GM23338 (cell line): ENCODE measurements around the gene MADCAM1. TPM values are rescaled to one million over a fixed set of nuclear protein-coding genes. Genes with fewer than 3 reads are reported as not detected.

Source experiments
- ATAC-seq: fragments of 200-7000 bp; cut with Tn5 transposase; 3 replicates; pipeline ENCODE4 v1.9.1; 2020
- DNase-seq: peaks from one replicate; pipeline ENCODE4 v3.0.0-alpha.2; 2015; ENCODE audit warnings: low spot score
- H2AFZ ChIP-seq: fragments of 200-600 bp; sonication (generic); 2 replicates; pipeline ENCODE4 v1.8.0; 2016; ENCODE audit warnings: antibody characterized with exemption, mild to moderate bottlenecking, moderate library complexity
- H3F3A ChIP-seq: fragments of 200-600 bp; sonication (generic); replicated peaks from 2 replicates; pipeline ENCODE4 v1.8.0; 2017; ENCODE audit warnings: antibody characterized with exemption, mixed run types, low read depth
- H3K27ac ChIP-seq: fragments of 200-600 bp; sonication (generic); 2 replicates; pipeline ENCODE4 v1.6.1; 2016; ENCODE audit warnings: low read depth
- H3K27me3 ChIP-seq: fragments of 200-600 bp; sonication (generic); 2 replicates; pipeline ENCODE4 v1.8.0; 2016; ENCODE audit warnings: mild to moderate bottlenecking, mixed run types, moderate library complexity; ENCODE audit not compliant: insufficient read depth
- H3K36me3 ChIP-seq: fragments of 200-600 bp; sonication (generic); 2 replicates; pipeline ENCODE4 v1.8.0; 2016; ENCODE audit warnings: mild to moderate bottlenecking; ENCODE audit not compliant: insufficient read depth
- H3K4me1 ChIP-seq: fragments of 200-600 bp; sonication (generic); 2 replicates; pipeline ENCODE4 v1.8.0; 2016; ENCODE audit warnings: mild to moderate bottlenecking, moderate library complexity; ENCODE audit not compliant: insufficient read depth
- H3K4me2 ChIP-seq: fragments of 200-600 bp; sonication (generic); 2 replicates; pipeline ENCODE4 v1.7.1; 2017; ENCODE audit warnings: mixed run types
- H3K4me3 ChIP-seq: fragments of 200-600 bp; sonication (generic); 2 replicates; pipeline ENCODE4 v1.6.1; 2016; ENCODE audit warnings: mixed run types
- H3K79me2 ChIP-seq: fragments of 200-600 bp; sonication (generic); replicated peaks from 2 replicates; pipeline ENCODE4 v1.8.0; 2017; ENCODE audit warnings: mild to moderate bottlenecking; ENCODE audit not compliant: insufficient read depth
- H3K9me2 ChIP-seq: fragments of 200-600 bp; sonication (generic); 2 replicates; pipeline ENCODE4 v1.8.0; 2017; ENCODE audit not compliant: insufficient read depth
- H4K20me1 ChIP-seq: fragments of 200-600 bp; sonication (generic); replicated peaks from 2 replicates; pipeline ENCODE4 v1.8.0; 2017; ENCODE audit warnings: mild to moderate bottlenecking; ENCODE audit not compliant: insufficient read depth
- H3K27ac Mint-ChIP-seq: 2 replicates; pipeline ENCODE4 v1.8.0; 2020; ENCODE audit warnings: inconsistent platforms, mild to moderate bottlenecking, moderate library complexity, mixed read lengths
- H3K27me3 Mint-ChIP-seq: 3 replicates; pipeline ENCODE4 v1.8.0; 2022; ENCODE audit warnings: low read depth, mild to moderate bottlenecking, moderate library complexity, mixed read lengths, inconsistent platforms; ENCODE audit not compliant: insufficient read depth, poor library complexity
- H3K36me3 Mint-ChIP-seq: 3 replicates; pipeline ENCODE4 v1.8.0; 2021; ENCODE audit warnings: low read depth, mild to moderate bottlenecking, inconsistent platforms, moderate library complexity, mixed read lengths
- H3K4me1 Mint-ChIP-seq: 3 replicates; pipeline ENCODE4 v1.8.0; 2020; ENCODE audit warnings: mild to moderate bottlenecking, inconsistent platforms, mixed read lengths
- H3K4me3 Mint-ChIP-seq: 3 replicates; pipeline ENCODE4 v1.8.0; 2021; ENCODE audit warnings: moderate library complexity, mild to moderate bottlenecking, inconsistent platforms, mixed read lengths
- H3K9me3 Mint-ChIP-seq: 3 replicates; pipeline ENCODE4 v1.8.0; 2020; ENCODE audit warnings: moderate library complexity, mild to moderate bottlenecking, inconsistent platforms, mixed read lengths
- CREB1 ChIP-seq: fragments of 250-450 bp; sonication (Bioruptor Pico); IDR thresholded peaks from 2 replicates; pipeline ENCODE4 v1.5.0; 2020; ENCODE audit warnings: low read depth, mild to moderate bottlenecking, moderate library complexity
- EZH2 ChIP-seq: fragments of 200-600 bp; sonication (generic); IDR thresholded peaks from one replicate; pipeline ENCODE4 v1.8.0; 2017; ENCODE audit warnings: antibody characterized with exemption, mild to moderate bottlenecking, low read depth; ENCODE audit not compliant: unreplicated experiment
- EZH2phosphoT487 ChIP-seq: fragments of 200-600 bp; sonication (generic); IDR thresholded peaks from one replicate; pipeline ENCODE4 v1.8.1; 2018; ENCODE audit warnings: antibody characterized with exemption; ENCODE audit not compliant: unreplicated experiment
- JUNB ChIP-seq: IDR thresholded peaks from one replicate; pipeline ENCODE4 v1.6.1; 2016; ENCODE audit warnings: antibody characterized with exemption; ENCODE audit not compliant: unreplicated experiment
- NANOG ChIP-seq: IDR thresholded peaks from 2 replicates; pipeline ENCODE4 v1.6.1; 2016; ENCODE audit warnings: antibody characterized with exemption, borderline replicate concordance
- POLR2AphosphoS5 ChIP-seq: IDR thresholded peaks from 2 replicates; pipeline ENCODE4 v1.6.1; 2016; ENCODE audit warnings: antibody characterized with exemption, low read depth
- REST ChIP-seq: IDR thresholded peaks from one replicate; pipeline ENCODE4 v1.6.1; 2018; ENCODE audit warnings: antibody characterized with exemption; ENCODE audit not compliant: unreplicated experiment
- STAT1 ChIP-seq: IDR thresholded peaks from one replicate; pipeline ENCODE4 v1.6.1; 2016; ENCODE audit warnings: antibody characterized with exemption; ENCODE audit not compliant: unreplicated experiment
- ZNF114 ChIP-seq: fragments of 250-450 bp; sonication (Bioruptor Pico); IDR thresholded peaks from 2 replicates; pipeline ENCODE4 v1.5.0; 2020; ENCODE audit warnings: mild to moderate bottlenecking, moderate library complexity
- ZNF331 ChIP-seq: fragments of 250-450 bp; sonication (Bioruptor Pico); IDR thresholded peaks from 2 replicates; pipeline ENCODE4 v1.5.0; 2020; ENCODE audit warnings: low read depth, mild to moderate bottlenecking, moderate library complexity
- polyA plus RNA-seq: library from polyadenylated mRNA; unstranded; fragments of >200 nt; fragmentation: Nextera tagmentation; extraction: Ambion mirVana; gene quantifications from 2 replicates; pipeline ENCODE4 v1.2.1, GENCODE V29; 2016
- total RNA-seq: library from RNA; depleted of rRNA; stranded (reverse); fragments of >200 nt; shearing (Covaris generic); gene quantifications from 2 replicates; pipeline ENCODE4 v1.2.3, GENCODE V29; 2014
- TF ChIP-seq, protein P1 (sequence below): IDR thresholded peaks from 2 replicates; pipeline ENCODE4 v1.6.1; 2016; ENCODE audit warnings: antibody characterized with exemption
- TF ChIP-seq, protein P2 (sequence below): fragments of 250-450 bp; sonication (Bioruptor Pico); IDR thresholded peaks from 2 replicates; pipeline ENCODE4 v1.5.0; 2020; ENCODE audit warnings: mild to moderate bottlenecking, moderate library complexity
- TF ChIP-seq, protein P3 (sequence below), 2 experiments: fragments of 200-600 bp in 1 of 2; sonication (generic) in 1 of 2; conservative IDR thresholded peaks; 2 replicates each; pipeline versions ENCODE4 v1.5.1 to v1.6.1; 2016 to 2017; ENCODE audit warnings: antibody characterized with exemption in 2 of 2, low read depth in 2 of 2, mild to moderate bottlenecking in 2 of 2, moderate library complexity in 1 of 2

Gene MADCAM1
- total and polyA plus RNA-seq, 2 experiments from 2014 or later: 2.1 to 2.5 TPM

DNA sequence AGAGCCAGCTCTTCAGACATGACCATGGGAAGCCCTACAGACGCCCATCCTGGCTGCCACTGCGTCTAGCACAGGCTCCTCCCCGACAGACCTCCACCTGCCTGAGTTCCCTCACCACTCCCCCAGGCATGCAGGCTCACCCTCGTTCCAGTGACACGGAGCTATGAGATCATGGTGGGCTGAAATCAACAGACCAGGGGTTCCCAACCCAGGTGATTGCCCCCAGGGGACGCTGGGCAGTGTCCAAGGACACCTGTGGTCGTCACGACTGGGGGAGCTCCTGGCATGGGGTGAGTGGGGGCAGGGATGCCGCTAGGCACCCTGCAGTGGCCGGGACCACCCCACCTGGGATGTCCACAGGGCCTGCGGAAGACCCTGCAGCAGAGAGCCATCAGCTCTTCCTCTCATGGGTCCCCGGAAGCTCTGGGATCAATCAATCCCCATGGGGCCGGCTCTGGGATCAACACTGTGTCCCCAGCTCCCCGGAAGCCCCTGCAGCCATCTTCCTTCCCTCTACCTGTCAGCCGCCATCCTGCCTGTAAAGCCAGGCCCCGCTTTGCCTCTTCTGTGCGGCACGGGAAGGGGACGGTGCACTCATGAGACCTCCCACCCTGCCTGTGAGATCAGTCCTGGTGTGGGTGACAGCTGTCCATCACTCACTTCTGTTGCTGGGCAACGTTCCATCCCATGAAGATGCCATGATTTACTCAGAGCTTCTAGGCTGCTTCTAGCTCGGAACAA lies 12.8 kb upstream of the MADCAM1 start:
- no peak overlapping the region for H2AFZ ChIP-seq

More for the DNA sequence above, 12.8 kb upstream of the MADCAM1 start:
- DNase-seq (no peak), ATAC-seq (no peak)
- Mint-ChIP-seq H3K36me3 (peaks cover 14% of the 10 kb centered on the region), H3K9me3 (peaks cover 36% of the 10 kb centered on the region), H3K27me3 (peaks cover 47% of the 10 kb centered on the region), H3K27ac (no peak overlapping the region), H3K4me1 (peaks cover 14% of the 10 kb centered on the region), H3K4me3 (no peak overlapping the region)
- Histone ChIP-seq H3K79me2 (no peaks in the 10 kb centered on the region), H3K9me2 (peaks cover 3% of the 10 kb centered on the region; the same call in 1 of the 2 replicates), H3K36me3 (no peaks in the 10 kb centered on the region), H3K27me3 (no peaks in the 10 kb centered on the region), H3K4me2 (no peak overlapping the region), H4K20me1 (no peaks in the 10 kb centered on the region), H3K4me1 (peaks cover 4% of the 10 kb centered on the region; the same call in 1 of the 2 replicates), H3F3A (peaks cover 17% of the 10 kb centered on the region), H3K27ac (no peak overlapping the region), H3K4me3 (no peak overlapping the region)
- TF ChIP-seq JUNB (no peak), ZNF331 (CRISPR knock-in tag) (no peak), POLR2AphosphoS5 (no peak), STAT1 (no peak), REST (no peak), NANOG (no peak), EZH2 (no peak), EZH2phosphoT487 (no peak), CREB1 (CRISPR knock-in tag) (no peak), ZNF114 (CRISPR knock-in tag) (no peak)
- TF ChIP-seq, protein P1, sequence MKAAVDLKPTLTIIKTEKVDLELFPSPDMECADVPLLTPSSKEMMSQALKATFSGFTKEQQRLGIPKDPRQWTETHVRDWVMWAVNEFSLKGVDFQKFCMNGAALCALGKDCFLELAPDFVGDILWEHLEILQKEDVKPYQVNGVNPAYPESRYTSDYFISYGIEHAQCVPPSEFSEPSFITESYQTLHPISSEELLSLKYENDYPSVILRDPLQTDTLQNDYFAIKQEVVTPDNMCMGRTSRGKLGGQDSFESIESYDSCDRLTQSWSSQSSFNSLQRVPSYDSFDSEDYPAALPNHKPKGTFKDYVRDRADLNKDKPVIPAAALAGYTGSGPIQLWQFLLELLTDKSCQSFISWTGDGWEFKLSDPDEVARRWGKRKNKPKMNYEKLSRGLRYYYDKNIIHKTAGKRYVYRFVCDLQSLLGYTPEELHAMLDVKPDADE: no peak
- TF ChIP-seq, protein P2, sequence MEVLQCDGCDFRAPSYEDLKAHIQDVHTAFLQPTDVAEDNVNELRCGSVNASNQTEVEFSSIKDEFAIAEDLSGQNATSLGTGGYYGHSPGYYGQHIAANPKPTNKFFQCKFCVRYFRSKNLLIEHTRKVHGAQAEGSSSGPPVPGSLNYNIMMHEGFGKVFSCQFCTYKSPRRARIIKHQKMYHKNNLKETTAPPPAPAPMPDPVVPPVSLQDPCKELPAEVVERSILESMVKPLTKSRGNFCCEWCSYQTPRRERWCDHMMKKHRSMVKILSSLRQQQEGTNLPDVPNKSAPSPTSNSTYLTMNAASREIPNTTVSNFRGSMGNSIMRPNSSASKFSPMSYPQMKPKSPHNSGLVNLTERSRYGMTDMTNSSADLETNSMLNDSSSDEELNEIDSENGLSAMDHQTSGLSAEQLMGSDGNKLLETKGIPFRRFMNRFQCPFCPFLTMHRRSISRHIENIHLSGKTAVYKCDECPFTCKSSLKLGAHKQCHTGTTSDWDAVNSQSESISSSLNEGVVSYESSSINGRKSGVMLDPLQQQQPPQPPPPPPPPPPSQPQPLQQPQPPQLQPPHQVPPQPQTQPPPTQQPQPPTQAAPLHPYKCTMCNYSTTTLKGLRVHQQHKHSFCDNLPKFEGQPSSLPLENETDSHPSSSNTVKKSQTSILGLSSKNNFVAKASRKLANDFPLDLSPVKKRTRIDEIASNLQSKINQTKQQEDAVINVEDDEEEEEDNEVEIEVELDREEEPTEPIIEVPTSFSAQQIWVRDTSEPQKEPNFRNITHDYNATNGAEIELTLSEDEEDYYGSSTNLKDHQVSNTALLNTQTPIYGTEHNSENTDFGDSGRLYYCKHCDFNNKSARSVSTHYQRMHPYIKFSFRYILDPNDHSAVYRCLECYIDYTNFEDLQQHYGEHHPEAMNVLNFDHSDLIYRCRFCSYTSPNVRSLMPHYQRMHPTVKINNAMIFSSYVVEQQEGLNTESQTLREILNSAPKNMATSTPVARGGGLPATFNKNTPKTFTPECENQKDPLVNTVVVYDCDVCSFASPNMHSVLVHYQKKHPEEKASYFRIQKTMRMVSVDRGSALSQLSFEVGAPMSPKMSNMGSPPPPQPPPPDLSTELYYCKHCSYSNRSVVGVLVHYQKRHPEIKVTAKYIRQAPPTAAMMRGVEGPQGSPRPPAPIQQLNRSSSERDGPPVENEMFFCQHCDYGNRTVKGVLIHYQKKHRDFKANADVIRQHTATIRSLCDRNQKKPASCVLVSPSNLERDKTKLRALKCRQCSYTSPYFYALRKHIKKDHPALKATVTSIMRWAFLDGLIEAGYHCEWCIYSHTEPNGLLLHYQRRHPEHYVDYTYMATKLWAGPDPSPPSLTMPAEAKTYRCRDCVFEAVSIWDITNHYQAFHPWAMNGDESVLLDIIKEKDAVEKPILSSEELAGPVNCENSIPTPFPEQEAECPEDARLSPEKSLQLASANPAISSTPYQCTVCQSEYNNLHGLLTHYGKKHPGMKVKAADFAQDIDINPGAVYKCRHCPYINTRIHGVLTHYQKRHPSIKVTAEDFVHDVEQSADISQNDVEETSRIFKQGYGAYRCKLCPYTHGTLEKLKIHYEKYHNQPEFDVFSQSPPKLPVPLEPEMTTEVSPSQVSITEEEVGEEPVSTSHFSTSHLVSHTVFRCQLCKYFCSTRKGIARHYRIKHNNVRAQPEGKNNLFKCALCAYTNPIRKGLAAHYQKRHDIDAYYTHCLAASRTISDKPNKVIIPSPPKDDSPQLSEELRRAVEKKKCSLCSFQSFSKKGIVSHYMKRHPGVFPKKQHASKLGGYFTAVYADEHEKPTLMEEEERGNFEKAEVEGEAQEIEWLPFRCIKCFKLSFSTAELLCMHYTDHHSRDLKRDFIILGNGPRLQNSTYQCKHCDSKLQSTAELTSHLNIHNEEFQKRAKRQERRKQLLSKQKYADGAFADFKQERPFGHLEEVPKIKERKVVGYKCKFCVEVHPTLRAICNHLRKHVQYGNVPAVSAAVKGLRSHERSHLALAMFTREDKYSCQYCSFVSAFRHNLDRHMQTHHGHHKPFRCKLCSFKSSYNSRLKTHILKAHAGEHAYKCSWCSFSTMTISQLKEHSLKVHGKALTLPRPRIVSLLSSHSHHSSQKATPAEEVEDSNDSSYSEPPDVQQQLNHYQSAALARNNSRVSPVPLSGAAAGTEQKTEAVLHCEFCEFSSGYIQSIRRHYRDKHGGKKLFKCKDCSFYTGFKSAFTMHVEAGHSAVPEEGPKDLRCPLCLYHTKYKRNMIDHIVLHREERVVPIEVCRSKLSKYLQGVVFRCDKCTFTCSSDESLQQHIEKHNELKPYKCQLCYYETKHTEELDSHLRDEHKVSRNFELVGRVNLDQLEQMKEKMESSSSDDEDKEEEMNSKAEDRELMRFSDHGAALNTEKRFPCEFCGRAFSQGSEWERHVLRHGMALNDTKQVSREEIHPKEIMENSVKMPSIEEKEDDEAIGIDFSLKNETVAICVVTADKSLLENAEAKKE (CRISPR knock-in tag): no peak
- TF ChIP-seq, protein P3, sequence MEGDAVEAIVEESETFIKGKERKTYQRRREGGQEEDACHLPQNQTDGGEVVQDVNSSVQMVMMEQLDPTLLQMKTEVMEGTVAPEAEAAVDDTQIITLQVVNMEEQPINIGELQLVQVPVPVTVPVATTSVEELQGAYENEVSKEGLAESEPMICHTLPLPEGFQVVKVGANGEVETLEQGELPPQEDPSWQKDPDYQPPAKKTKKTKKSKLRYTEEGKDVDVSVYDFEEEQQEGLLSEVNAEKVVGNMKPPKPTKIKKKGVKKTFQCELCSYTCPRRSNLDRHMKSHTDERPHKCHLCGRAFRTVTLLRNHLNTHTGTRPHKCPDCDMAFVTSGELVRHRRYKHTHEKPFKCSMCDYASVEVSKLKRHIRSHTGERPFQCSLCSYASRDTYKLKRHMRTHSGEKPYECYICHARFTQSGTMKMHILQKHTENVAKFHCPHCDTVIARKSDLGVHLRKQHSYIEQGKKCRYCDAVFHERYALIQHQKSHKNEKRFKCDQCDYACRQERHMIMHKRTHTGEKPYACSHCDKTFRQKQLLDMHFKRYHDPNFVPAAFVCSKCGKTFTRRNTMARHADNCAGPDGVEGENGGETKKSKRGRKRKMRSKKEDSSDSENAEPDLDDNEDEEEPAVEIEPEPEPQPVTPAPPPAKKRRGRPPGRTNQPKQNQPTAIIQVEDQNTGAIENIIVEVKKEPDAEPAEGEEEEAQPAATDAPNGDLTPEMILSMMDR (conservative IDR thresholded peaks at IDR 0.05; ENCODE audit: low read depth in 2 of 2): no peak
